Uterus (tissue), 2 donors: ENCODE results near the gene NPHP4.

ENCODE experiments used
- POLR2A ChIP-seq, 2 donors: fragments of 450-650 bp; IDR thresholded peaks; one replicate each; pipeline ENCODE4 v1.6.1; 2016; ENCODE audit warnings: antibody characterized with exemption in 2 of 2, mild to moderate bottlenecking in 1 of 2, moderate library complexity in 1 of 2
- TF ChIP-seq, protein P1 (sequence below), 4 experiments: fragments of 200-600 bp in 2 of 4; fragments of 450-650 bp in 2 of 4; sonication (generic) in 2 of 4; IDR thresholded peaks; one replicate each; pipeline ENCODE4 v1.5.1; 2016 to 2019; ENCODE audit warnings: antibody characterized with exemption in 4 of 4, mild to moderate bottlenecking in 2 of 4, moderate library complexity in 1 of 4

DNA sequence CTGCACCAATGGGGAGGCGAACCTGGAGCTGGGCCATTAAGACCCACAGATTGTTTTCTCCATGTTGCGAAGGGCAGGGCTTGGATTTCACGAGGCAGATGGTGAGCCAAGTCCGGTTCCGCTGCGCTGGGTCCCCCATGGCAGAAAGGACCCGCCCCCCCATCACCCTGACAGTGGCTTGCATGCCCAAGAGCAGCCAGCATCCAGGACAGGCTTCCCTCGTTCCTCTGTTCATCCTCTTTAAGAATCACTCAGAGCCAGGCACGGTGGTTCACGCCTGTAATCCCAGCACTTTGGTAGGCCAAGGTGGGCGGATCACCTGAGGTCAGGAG, 15.8 kb upstream of the NPHP4 start:
- TF ChIP-seq POLR2A (IDR thresholded peaks at IDR 0.05): no peak
- TF ChIP-seq, protein P1, sequence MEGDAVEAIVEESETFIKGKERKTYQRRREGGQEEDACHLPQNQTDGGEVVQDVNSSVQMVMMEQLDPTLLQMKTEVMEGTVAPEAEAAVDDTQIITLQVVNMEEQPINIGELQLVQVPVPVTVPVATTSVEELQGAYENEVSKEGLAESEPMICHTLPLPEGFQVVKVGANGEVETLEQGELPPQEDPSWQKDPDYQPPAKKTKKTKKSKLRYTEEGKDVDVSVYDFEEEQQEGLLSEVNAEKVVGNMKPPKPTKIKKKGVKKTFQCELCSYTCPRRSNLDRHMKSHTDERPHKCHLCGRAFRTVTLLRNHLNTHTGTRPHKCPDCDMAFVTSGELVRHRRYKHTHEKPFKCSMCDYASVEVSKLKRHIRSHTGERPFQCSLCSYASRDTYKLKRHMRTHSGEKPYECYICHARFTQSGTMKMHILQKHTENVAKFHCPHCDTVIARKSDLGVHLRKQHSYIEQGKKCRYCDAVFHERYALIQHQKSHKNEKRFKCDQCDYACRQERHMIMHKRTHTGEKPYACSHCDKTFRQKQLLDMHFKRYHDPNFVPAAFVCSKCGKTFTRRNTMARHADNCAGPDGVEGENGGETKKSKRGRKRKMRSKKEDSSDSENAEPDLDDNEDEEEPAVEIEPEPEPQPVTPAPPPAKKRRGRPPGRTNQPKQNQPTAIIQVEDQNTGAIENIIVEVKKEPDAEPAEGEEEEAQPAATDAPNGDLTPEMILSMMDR (IDR thresholded peaks at IDR 0.05): no peak
